ENCODE measurements around the gene DDR1.
"Not testable (repeated sequence)": the region's sequence is repeated elsewhere in the genome, so short reads cannot be mapped to it uniquely, and the experiment has no call there.

The DDR1 gene

GRCh38 chr6:30854285-30855040, 29.9 kb upstream of the DDR1 start:
- no peak for DNase-seq

- DNase-seq: no peak
Measured at GRCh38 chr6:30855429-30856075, 28.8 kb upstream of the DDR1 start.

DNA sequence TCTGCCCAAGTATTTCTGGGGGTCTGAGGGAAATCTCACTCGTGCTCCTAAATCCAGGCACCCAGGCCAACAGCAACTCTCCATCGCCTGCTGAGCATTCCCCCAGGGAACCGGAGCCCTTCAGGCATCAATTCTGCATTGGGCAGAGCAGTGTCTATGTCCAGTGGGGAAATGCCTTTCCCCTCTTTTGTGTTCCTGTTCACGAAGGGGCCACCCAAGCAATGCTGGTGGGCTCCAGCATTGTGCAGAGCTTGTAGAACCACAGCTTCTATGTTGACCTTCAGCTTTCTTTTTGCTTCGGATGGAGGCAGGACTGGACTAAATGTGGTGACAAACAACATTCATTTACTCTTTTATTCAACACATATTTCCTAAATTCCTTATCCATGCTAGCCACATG, 27.2 kb upstream of the DDR1 start:
- DNase-seq: no peak

GRCh38 chr6:30857549-30857948, 26.8 kb upstream of the DDR1 start:
- no peak for DNase-seq

GRCh38 chr6:30859726-30860125, 24.6 kb upstream of the DDR1 start:
- not testable (repeated sequence) for DNase-seq

GRCh38 chr6:30861257-30862048, 22.9 kb upstream of the DDR1 start:
- no peak for DNase-seq

DNA sequence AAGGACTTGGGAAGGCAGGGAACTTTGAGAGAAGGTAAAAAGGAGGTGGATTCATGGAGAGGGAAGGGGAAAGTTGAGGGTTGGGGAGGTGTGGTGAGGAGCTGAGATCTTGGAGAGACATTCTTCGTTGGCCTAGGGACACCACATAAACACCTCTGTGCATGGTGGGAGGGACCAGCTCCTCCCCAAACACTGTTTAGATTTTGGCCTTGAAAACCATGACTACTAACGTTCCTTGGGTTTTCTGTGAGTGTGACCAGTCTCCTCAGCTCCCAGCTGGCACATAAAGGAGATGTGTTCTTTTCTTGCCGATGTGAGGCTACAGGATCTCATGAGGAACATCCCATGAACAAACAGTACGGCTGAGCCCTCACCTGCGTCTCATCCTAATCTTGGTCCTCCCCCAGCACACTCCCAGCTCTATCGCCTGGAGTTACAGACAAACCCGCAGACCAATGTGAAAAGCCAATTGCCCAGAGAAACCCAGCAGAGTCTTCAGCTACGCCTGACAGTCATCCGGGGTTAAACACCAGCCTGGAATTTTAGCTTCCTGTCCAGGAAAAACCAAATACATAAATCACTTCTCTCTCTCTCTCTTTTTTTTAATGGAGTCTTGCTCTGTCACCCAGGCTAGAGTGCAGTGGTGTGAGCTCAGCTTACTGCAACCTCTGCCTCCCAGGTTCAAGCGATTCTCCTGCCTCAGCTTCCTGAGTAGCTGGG, 22.0 kb upstream of the DDR1 start:
- no peak for DNase-seq

GRCh38 chr6:30864325-30864724, 20.0 kb upstream of the DDR1 start:
- no peak for DNase-seq

- not testable (repeated sequence) for DNase-seq
Measured at GRCh38 chr6:30869241-30869749, 15.0 kb upstream of the DDR1 start.

- DNase-seq: no peak
Measured at GRCh38 chr6:30870546-30870945, 13.8 kb upstream of the DDR1 start.

DNA sequence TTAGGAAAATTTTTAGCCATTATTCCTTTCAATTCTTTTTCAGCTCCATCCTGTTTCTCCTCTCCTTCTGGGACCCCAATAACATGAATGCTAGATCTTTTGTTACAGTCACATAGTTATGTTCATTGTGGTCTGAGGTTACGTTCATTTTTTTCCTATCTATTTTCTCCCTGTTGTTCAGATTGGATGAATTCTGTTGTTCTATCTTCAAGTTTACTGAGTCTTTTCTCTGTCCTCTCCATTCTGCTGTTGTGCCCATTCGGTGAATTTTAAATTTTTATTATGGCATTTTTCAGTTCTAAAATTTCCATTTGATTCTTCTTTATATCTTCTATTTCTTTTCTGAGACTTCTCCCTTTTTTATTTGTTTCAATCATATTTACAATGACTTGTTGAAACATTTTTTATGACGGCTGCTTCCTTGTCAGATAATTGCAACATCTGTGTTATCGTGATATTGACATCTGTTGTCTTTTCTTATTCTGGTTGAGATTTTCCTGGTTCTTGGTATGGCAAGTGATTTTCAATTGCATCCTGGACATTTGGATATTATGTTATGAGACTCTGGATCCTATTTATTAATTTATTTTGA, 12.6 kb upstream of the DDR1 start:
- no peak for DNase-seq

GRCh38 chr6:30873137-30873640, 11.1 kb upstream of the DDR1 start:
- DNase-seq: no peak

GRCh38 chr6:30873795-30874194, 10.5 kb upstream of the DDR1 start:
- DNase-seq: not testable (repeated sequence)

DNA sequence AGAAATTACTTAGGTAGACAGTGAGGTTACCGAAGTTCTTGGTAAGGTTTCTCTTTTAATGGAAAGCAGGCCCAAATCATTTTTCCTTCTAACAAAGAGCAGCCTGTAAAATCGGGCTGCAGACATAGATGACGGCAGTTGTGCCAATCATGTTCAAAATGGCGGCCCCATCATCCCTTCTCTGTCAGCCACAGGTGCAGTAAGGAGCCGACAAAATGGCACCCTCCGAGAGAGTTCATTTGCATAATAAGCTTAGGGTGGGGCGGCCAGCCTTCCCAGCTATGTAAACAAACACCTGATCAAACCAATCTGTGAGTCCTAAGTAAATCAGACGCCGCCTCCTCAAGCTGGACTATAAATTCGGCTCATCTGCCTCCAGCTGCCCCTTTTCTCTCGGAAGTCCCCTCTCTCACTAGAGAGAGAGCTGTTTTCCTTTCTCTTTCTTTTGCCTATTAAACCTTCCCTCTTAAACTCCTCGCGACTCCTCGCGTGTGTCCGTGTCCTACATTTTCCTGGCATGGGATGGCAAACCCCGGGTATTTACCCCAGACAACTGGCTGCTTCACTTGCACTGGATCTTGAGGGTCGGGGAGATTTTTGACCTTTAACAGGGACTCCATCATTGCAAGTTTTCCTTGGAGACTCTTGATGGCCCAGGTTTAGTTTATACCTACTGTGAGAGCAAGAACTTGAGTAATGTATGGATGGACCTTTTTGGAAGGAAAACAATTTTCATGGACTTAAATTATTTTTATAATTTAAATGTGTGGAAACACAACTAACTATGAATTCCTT, 8.9 kb upstream of the DDR1 start:
- DNase-seq: no peak

DNA sequence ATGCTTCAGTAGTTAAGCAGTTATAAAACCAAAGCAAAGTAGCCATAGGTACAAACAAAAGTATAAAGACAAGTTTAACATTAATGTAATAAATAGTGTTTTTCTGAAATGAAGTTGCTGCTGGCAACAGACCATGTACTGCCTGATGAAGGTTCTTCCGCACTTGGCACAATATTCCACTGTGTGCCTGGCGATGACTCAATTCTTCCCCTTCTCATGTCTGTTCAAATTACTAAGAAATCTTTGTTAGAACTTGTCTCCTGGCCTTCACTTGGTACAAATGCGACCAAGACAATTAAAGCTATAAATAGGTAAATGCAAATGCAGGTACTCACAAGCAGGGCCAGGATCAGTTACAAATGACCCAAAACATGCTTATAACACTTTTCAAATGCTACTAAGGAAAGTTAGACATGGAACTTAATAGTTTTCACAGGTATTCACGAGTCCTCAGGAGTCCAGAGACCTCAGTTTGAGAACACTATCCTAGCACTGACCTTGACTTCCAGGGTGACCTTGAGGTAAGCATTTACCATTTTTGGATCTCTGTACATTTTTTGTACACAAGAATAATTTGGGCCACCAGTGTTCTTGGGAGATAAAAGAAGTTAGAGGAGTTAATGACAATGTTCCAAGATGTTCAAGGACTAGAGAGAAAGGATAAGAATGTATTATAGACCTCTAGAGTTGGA, 8.1 kb upstream of the DDR1 start:
- DNase-seq: no peak

GRCh38 chr6:30877419-30878262, 6.7 kb upstream of the DDR1 start:
- peak; percentile 75 for DNase-seq

- DNase-seq: no peak
Measured at GRCh38 chr6:30879684-30880427, 4.5 kb upstream of the DDR1 start.

GRCh38 chr6:30880698-30881252, 3.5 kb upstream of the DDR1 start:
- no peak for DNase-seq
